GM04504 (cell line): ENCODE results near the gene POU2F3.
A peak's percentile ranks its signal among the peaks of the same experiment; 100 is the strongest.

Source experiments
- DNase-seq: peaks from one replicate; pipeline ENCODE4 v3.0.0-alpha.2; 2012; ENCODE audit warnings: low read depth

Gene POU2F3

GRCh38 chr11:120324932-120325810 lies 85.2 kb downstream of the POU2F3 start, which contains the start of gene TLCD5:
Gene TLCD5 (plus strand): TSS chr11:120325299. CDS start chr11:120327442, 2,143 bp downstream.
- no peak for DNase-seq

DNA sequence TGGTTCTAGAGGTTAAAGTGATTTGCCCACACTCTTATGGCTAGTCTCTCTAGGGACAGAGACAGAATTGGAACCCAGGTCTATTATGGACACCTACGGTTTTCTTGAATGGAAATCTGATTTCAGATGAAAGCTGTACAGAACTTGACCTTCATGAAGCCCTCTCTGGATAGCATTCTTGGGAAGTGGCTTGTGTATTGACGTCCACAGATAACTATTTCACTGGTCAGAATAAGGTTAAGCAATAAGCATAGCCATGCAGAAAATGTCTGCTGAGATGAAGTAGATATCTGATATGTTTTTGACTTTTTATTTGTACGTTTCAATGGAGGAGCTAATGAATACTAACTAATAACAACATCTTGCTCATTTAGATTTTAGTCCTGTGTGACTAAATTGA lies 86.3 kb downstream of the POU2F3 start:
- no peak for DNase-seq

- no peak for DNase-seq
These were observed 86.9 kb downstream of the POU2F3 start for GRCh38 chr11:120326845-120327281.

DNA sequence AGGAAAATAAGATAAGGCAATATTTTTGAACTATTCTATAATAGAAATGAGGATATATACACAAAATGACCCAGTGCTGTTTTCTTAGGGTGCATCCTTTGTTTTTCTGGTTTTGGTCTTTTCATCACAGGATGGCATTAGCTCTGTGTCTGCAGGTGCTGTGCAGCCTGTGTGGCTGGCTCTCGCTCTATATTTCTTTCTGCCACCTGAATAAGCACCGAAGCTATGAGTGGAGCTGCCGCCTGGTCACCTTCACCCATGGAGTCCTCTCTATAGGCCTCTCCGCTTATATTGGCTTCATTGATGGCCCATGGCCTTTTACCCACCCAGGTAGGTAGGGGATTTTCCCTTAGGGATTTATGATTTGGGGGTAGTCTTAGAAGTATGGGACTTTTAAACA lies 87.4 kb downstream of the POU2F3 start:
- DNase-seq, result no peak

DNA sequence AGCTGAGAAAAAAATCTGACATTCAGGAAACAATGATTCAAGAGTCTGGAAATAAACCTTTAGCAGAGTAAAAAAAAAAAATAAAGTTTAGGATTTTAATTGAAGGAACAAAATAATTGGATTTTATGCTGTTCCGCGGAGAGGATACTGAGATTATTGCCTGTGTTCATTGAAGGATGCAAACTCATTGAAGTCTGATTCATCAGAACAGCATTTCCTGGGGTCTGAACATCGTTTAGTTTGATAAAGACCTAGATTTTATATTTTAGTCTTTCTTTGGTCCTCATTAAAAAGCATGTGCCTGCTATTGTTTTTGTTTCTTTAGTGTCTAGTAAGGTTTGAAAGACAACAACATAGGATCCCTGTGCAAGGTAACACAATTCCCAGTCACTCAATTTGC lies 89.6 kb downstream of the POU2F3 start:
- DNase-seq, result no peak

DNA sequence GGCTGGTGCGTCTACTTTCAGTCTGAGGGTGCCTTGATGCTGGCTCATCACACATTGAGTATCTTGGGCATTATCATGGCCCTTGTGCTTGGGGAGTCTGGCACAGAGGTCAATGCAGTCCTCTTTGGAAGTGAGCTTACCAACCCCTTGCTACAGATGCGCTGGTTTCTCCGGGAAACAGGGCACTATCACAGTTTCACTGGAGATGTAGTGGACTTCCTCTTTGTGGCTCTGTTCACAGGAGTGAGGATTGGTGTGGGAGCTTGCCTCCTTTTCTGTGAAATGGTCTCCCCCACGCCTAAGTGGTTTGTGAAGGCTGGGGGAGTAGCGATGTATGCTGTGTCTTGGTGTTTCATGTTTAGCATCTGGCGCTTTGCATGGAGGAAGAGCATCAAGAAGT lies 90.1 kb downstream of the POU2F3 start:
- no peak for DNase-seq

DNA sequence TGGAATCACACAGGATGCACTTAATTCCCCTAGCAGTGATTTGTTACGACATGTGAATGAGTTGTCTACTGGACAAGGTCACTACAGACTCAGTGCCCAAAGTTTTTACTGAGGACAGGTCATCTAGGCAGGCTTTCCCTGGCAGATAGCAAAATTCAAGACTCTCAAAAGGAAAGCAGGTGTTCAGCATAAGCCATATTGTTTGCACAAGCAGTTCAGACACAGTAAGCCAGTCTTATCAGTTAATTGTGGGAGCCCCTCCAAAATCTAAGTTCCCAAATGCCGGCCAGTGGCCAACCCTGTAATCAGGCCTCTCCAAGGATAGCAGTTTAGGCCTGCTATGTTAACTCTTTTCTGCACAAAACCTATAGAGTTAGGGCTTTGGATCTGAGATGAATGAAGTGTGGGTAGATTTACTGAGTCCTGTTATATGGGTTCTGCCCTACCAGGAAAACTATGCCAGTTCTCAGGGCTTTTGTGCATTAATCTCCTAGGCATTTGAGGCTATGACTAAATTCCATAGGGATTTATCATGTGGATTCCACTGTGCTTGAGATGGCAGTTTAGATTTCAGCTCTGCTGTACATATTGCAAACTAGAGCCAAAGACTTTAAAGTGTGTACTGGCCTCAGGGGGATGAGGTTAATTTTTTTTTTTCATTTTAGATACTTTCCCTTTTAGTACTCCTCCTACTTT lies 91.5 kb downstream of the POU2F3 start:
- DNase-seq, result no peak

GRCh38 chr11:120332822-120333716 lies 93.1 kb downstream of the POU2F3 start:
- DNase-seq, result no peak

GRCh38 chr11:120333801-120334200 lies 93.9 kb downstream of the POU2F3 start:
- no peak for DNase-seq

- DNase-seq, result no peak
These were observed 94.4 kb downstream of the POU2F3 start for GRCh38 chr11:120334332-120334731.

GRCh38 chr11:120334894-120335462 lies 95.0 kb downstream of the POU2F3 start:
- no peak for DNase-seq

DNA sequence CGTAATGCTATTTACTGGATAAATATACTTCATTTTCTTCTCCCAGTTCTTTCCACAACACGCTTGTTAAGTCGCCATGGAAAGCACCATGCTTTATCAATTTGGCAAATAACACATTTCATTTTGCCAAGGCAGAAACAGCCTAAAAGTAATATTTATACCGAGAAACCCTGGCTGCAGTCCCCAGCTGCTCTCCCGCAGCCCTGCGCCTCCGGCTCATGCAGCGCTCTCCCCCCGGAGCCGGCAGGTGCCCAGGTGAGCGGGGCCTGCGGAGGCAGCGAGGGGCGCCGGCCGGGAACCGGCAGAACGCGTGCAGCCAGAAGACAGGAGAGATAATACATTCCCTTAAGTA lies 95.6 kb downstream of the POU2F3 start:
- no peak for DNase-seq

DNA sequence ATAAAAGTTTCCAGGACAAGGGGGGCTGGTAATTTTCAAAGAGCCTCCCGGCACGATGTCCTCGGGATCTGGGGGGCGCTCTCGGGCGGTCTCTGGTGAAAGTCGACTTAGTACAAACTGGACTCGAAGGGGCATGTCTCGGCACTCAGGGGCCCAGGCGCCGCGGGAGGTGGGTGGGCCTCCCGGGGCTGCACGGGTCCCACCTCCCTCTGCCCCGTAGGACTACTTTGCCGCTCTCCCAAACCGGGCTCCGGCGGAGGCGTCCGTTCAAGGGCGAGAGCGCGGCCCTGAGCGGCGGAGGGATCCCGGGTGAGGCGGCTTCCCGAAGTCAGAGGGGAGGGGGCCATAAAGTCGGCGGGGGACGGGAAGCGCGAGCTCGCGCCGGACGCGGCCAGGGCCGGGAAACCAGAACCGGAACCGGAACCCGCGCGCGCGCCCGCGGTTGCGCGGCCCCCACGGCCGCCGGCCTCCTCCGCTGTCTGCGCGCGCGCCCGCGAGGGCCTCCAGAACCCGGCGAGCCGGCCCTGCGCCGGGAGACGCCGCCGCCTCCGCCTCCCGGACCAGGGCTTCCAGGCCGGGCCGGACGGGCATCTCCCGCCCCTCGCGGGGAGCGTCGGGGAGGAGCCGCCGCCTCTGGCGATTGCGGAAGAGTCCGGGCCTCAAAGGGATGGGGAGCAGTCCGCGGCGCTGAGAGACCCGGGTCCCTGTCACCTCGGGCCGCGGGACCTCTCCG lies 96.1 kb downstream of the POU2F3 start, which contains the start of gene ARHGEF12:
ARHGEF12 (plus strand) TSS at position 506 of the 733 bp plus-strand sequence. CDS start 831 bp downstream, outside the sequence.
- peak; percentile 94 for DNase-seq

GRCh38 chr11:120336641-120337354 lies 96.9 kb downstream of the POU2F3 start:
- no peak for DNase-seq

GRCh38 chr11:120337355-120338106 lies 97.6 kb downstream of the POU2F3 start:
- no peak for DNase-seq

DNA sequence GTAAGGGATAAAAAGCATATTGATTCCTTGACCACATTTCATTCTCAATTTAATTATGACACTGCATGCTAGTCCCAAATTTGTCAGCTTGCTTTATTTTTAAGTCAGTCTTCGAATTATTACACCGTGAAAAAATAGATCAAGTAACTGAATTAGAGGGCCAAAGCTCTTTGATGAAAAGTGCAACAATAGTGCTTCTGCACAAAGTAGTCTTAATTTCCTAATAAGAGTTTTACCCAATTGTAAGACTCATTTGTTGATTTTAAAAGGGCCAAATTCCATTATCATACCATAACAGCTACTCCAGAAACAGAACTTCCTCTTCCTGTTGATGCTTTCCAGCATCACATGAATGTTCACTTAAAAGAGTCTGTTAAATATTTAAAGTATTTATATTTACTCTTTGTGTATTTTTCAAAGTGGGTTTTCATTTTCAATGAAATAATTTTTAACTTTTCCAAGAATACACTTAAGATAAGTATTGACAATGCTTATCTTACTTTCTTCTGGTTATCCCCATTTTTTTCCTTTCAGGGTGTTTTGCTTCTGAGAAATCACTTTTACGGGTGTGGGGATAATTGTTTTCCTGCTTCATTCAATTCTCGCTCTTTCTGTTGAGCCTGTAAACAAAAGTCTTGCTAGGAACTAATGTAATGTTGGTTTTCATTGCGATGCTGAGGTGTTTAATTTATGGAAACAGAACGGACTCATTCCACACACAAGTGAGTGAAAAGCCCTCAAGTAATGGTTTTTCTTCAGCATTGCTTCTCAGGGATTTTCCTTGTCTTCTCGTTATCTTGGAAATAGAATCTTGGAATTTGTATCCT lies 98.4 kb downstream of the POU2F3 start:
- DNase-seq, result no peak

- DNase-seq, result no peak
These were observed 99.5 kb downstream of the POU2F3 start for GRCh38 chr11:120339394-120339890.

- no peak for DNase-seq
These were observed 100.6 kb downstream of the POU2F3 start for GRCh38 chr11:120340529-120340928.

GRCh38 chr11:120342226-120342625 lies 102.3 kb downstream of the POU2F3 start:
- DNase-seq, result no peak
